Heart left ventricle (tissue), 16 donors: ENCODE data around the gene SUSD4. TPM values are rescaled to one million over a fixed set of nuclear protein-coding genes. Genes with fewer than 3 reads are reported as not detected.
A peak's percentile ranks its signal among the peaks of the same experiment; 100 is the strongest.

Source experiments
- ATAC-seq, 4 donors: fragments of 200-7000 bp; cut with Tn5 transposase; one replicate each; pipeline ENCODE4 v1.9.1; 2020 to 2022; ENCODE audit warnings: moderate library complexity in 4 of 4, mild to moderate bottlenecking in 3 of 4, moderate number of reproducible peaks in 1 of 4
- DNase-seq, 5 donors: peaks; one replicate each; pipeline ENCODE4 v3.0.0-alpha.2; 2020
- H3K27ac ChIP-seq, 12 donors: fragments of 200-600 bp; sonication (generic) in 4 of 12; one replicate each; pipeline versions ENCODE4 v1.5.0 to v1.8.0; 2016 to 2022; ENCODE audit warnings: mild to moderate bottlenecking in 2 of 12
- H3K27me3 ChIP-seq, 9 donors: fragments of 200-600 bp; sonication (generic) in 2 of 9; one replicate each; pipeline versions ENCODE4 v1.5.1 to v1.8.0; 2016 to 2022; ENCODE audit warnings: mild to moderate bottlenecking in 3 of 9
- H3K36me3 ChIP-seq, 9 donors: fragments of 200-600 bp; sonication (generic) in 2 of 9; one replicate each; pipeline versions ENCODE4 v1.5.0 to v1.8.0; 2018 to 2022; ENCODE audit warnings: mild to moderate bottlenecking in 2 of 9
- H3K4me1 ChIP-seq, 12 donors: fragments of 200-600 bp; sonication (generic) in 4 of 12; one replicate each; pipeline versions ENCODE4 v1.5.0 to v1.8.0; 2016 to 2022; ENCODE audit warnings: mild to moderate bottlenecking in 3 of 12
- H3K4me3 ChIP-seq, 12 donors: fragments of 200-600 bp; sonication (generic) in 4 of 12; one replicate each; pipeline versions ENCODE4 v1.5.0 to v1.8.0; 2017 to 2022; ENCODE audit warnings: mild to moderate bottlenecking in 9 of 12, moderate library complexity in 4 of 12
- H3K9me3 ChIP-seq, 12 donors: fragments of 200-600 bp; sonication (generic) in 4 of 12; one replicate each; pipeline versions ENCODE4 v1.5.0 to v1.8.0; 2016 to 2022; ENCODE audit warnings: mild to moderate bottlenecking in 1 of 12
- CTCF ChIP-seq, 12 donors: fragments of 200-600 bp; sonication (generic) in 4 of 12; IDR thresholded peaks; one replicate each; pipeline versions ENCODE4 v1.5.0 to v1.8.0; 2018 to 2022; ENCODE audit warnings: antibody characterized with exemption in 12 of 12, mild to moderate bottlenecking in 5 of 12
- POLR2A ChIP-seq, 2 donors: fragments of 450-650 bp; IDR thresholded peaks; one replicate each; pipeline ENCODE4 v1.6.1; 2017; ENCODE audit warnings: antibody characterized with exemption in 2 of 2, mild to moderate bottlenecking in 2 of 2, moderate library complexity in 2 of 2
- WGBS, 4 donors: extraction: QIAGEN DNeasy Blood & Tissue Kit in 2 of 4; methylation state at CpG; one replicate each; pipeline versions ENCODE4 v1.1.5 to v1.1.7; 2013 to 2018; 5-methylcytosine and 5-hydroxymethylcytosine counted together
- intact Hi-C, 10 donors: fragments of 100-400 bp; cut with DNase I; formaldehyde crosslinking; loops; one replicate each; pipeline versions ENCODE4 v1.11.1 to v1.14.2; 2022
- polyA plus RNA-seq, 2 donors: library from polyadenylated mRNA; stranded (reverse); fragments of 200-250 nt; gene quantifications; one replicate each; pipeline ENCODE4 v1.2.3, GENCODE V29; 2013
- total RNA-seq, 9 donors: library from RNA; depleted of rRNA in 2 of 9; stranded (reverse); fragments of >200 nt in 2 of 9; fragmentation: NEBNext Ultra II Directional in 3 of 9; extraction: Animal tissue kit (Norgen Biotek cat#: 25700) in 3 of 9; gene quantifications; one replicate each; pipeline versions ENCODE4 v1.1.0 to v1.2.4, GENCODE V29; 2016 to 2023
- donor health status: ischemic (EF 13 %, LVEDD 7.1; RV severe dilation, severe dysfunction).
- donor health status: healthy with polysubstance abuse.
- donor health status: DM: no; HTN: yes; CAD: no.
- donor health status: DM: no; HTN: no; CAD: no.
- donor health status: ischemic (EF 25% LVEDD 6.9; RV normal size, moderate dysfunction).
- donor health status: ischemic (EF 25% LVEDD 5.7; RV mildly dilated, moderate dysfunction).
- donor health status: healthy.
- donor health status: DM: yes; HTN: yes; CAD: no.
- donor health status: ischemic (EF 35%, LVEDD 5.7; RV mildly dilated, moderate dysfunction).
- donor health status: nonischemic (EF 11% LVEDD 7.7; RV severe dilation, severe dysfunction).
- donor health status: DM: yes; HTN: yes; CAD: no.
- donor health status: PGD.
- donor health status: ischemic (EF 29% LVEDD 5.4; RV normal size, mild dysfunction).
- donor health status: nonischemic (EF 23%, LVEDD 6.1; RV moderate dilation, normal function).

Gene SUSD4
- total and polyA plus RNA-seq, 11 donors = 0.40 to 27.2 (median 2.4) TPM

- Histone ChIP-seq H3K36me3 (no peaks in the 10 kb centered on the region), H3K4me3 (no peak overlapping the region), H3K27me3 (peaks cover 0 to 49% (median 20%) of the 10 kb centered on the region in 9 donors), H3K27ac (no peak overlapping the region), H3K9me3 (peaks cover 0 to 3% (median 0%) of the 10 kb centered on the region in 12 donors), H3K4me1 (peaks cover 0 to 9% (median 0%) of the 10 kb centered on the region in 12 donors)
- TF ChIP-seq CTCF (IDR thresholded peaks at IDR 0.05) = no peak
- TF ChIP-seq POLR2A (IDR thresholded peaks at IDR 0.05) = no peak
- intact Hi-C loops = no loop called here
- 94 to 96% (median 94%) methylated on average over 27 of the region's 27 CpGs for WGBS, 4 donors
- DNase-seq = no peak
- ATAC-seq = peak in 1 of 4 donors; percentile 36
Observed at GRCh38 chr1:223394242-223394641, 30.3 kb upstream of the SUSD4 start.

GRCh38 chr1:223393275-223394214, 29.6 kb upstream of the SUSD4 start, which contains the start of gene CCDC185:
Gene CCDC185 (plus strand): TSS chr1:223393415. CDS start chr1:223393476, 61 bp downstream.
- intact Hi-C loops = no loop called here
- no peaks in the 10 kb centered on the region for H3K36me3 ChIP-seq
- H3K4me1 ChIP-seq = peaks cover 0 to 9% (median 0%) of the 10 kb centered on the region in 12 donors
- H3K27ac ChIP-seq = no peak within 1 kb of the TSS
- H3K27me3 ChIP-seq = peaks cover 0 to 51% (median 20%) of the 10 kb centered on the region in 9 donors
- peaks cover 0 to 3% (median 0%) of the 10 kb centered on the region in 12 donors for H3K9me3 ChIP-seq
- ATAC-seq (peak in 2 of 4 donors; percentile 31 to 57), DNase-seq (peak in 1 of 5 donors; percentile 29)
- peak within 1 kb of the TSS in 11 of 12 donors; percentile 5 to 47 (median 35) for H3K4me3 ChIP-seq
- no peak for TF ChIP-seq POLR2A (IDR thresholded peaks at IDR 0.05)
- TF ChIP-seq CTCF (IDR thresholded peaks at IDR 0.05) = no peak
- WGBS, 4 donors = 27 to 54% (median 32%) methylated on average over 26 to 73 of the region's 73 CpGs

- no peak for TF ChIP-seq CTCF (IDR thresholded peaks at IDR 0.05)
- TF ChIP-seq POLR2A (IDR thresholded peaks at IDR 0.05) = no peak
- DNase-seq (no peak), ATAC-seq (no peak)
- Histone ChIP-seq H3K27ac (no peak overlapping the region), H3K4me1 (peaks cover 0 to 9% (median 0%) of the 10 kb centered on the region in 12 donors), H3K9me3 (peaks cover 0 to 3% (median 0%) of the 10 kb centered on the region in 12 donors), H3K4me3 (no peak overlapping the region), H3K27me3 (peaks cover 0 to 51% (median 20%) of the 10 kb centered on the region in 9 donors), H3K36me3 (no peaks in the 10 kb centered on the region)
- intact Hi-C loops = no loop called here
Observed at GRCh38 chr1:223390618-223391017, 26.6 kb upstream of the SUSD4 start.

- no peak for TF ChIP-seq POLR2A (IDR thresholded peaks at IDR 0.05)
- TF ChIP-seq CTCF (IDR thresholded peaks at IDR 0.05) = no peak
- WGBS, 4 donors = 66 to 87% (median 74%) methylated on average over 2 of the region's 2 CpGs
Observed at GRCh38 chr1:223386013-223386412, 22.0 kb upstream of the SUSD4 start.

More at GRCh38 chr1:223386013-223386412, 22.0 kb upstream of the SUSD4 start:
- H3K9me3 ChIP-seq = no peaks in the 10 kb centered on the region
- H3K4me1 ChIP-seq = no peaks in the 10 kb centered on the region
- H3K27me3 ChIP-seq = peaks cover 0 to 18% (median 0%) of the 10 kb centered on the region in 9 donors
- DNase-seq (no peak), ATAC-seq (no peak)
- intact Hi-C loops = no loop called here
- no peak overlapping the region for H3K27ac ChIP-seq
- no peak overlapping the region for H3K4me3 ChIP-seq
- no peaks in the 10 kb centered on the region for H3K36me3 ChIP-seq
